GM21723 (cell line): Measurements from ENCODE around the gene CIAO2B.

Experiments
- ATAC-seq: cut with Tn5 transposase; IDR thresholded peaks from one replicate; pipeline ENCODE4 v1.9.1; 2021; ENCODE audit warnings: mild to moderate bottlenecking, moderate library complexity; ENCODE audit not compliant: unreplicated experiment

The CIAO2B gene

GRCh38 chr16:66921729-66922450, 12.3 kb downstream of the CIAO2B start:
- ATAC-seq: no peak

- ATAC-seq: no peak
Observed at GRCh38 chr16:66920924-66921680, 13.1 kb downstream of the CIAO2B start.

- ATAC-seq: no peak
Observed at GRCh38 chr16:66920299-66920590, 14.0 kb downstream of the CIAO2B start.

- no peak for ATAC-seq
Observed at GRCh38 chr16:66919569-66920298, 14.5 kb downstream of the CIAO2B start.

GRCh38 chr16:66918803-66919568, 15.2 kb downstream of the CIAO2B start, which contains the start of gene CDH16:
TSS of gene CDH16 (minus strand) at chr16:66918885. CDS start at chr16:66918065, 820 bp downstream.
- no peak for ATAC-seq

- ATAC-seq: no peak
Observed at GRCh38 chr16:66918355-66918754, 15.8 kb downstream of the CIAO2B start.

GRCh38 chr16:66917741-66918140, 16.5 kb downstream of the CIAO2B start:
- no peak for ATAC-seq

GRCh38 chr16:66916518-66916917, 17.7 kb downstream of the CIAO2B start:
- no peak for ATAC-seq

GRCh38 chr16:66915041-66915440, 19.2 kb downstream of the CIAO2B start:
- ATAC-seq: no peak

GRCh38 chr16:66914541-66914940, 19.7 kb downstream of the CIAO2B start:
- ATAC-seq: no peak

GRCh38 chr16:66913711-66914110, 20.5 kb downstream of the CIAO2B start:
- ATAC-seq: no peak

GRCh38 chr16:66913081-66913480, 21.1 kb downstream of the CIAO2B start:
- no peak for ATAC-seq

GRCh38 chr16:66911801-66912200, 22.4 kb downstream of the CIAO2B start:
- no peak for ATAC-seq

- ATAC-seq: no peak
Observed at GRCh38 chr16:66911112-66911511, 23.1 kb downstream of the CIAO2B start.

GRCh38 chr16:66910175-66910940, 23.8 kb downstream of the CIAO2B start:
- ATAC-seq: no peak

- no peak for ATAC-seq
Observed at GRCh38 chr16:66908762-66909559, 25.2 kb downstream of the CIAO2B start.

GRCh38 chr16:66908116-66908515, 26.1 kb downstream of the CIAO2B start:
- ATAC-seq: no peak

GRCh38 chr16:66906916-66907836, 27.0 kb downstream of the CIAO2B start:
- ATAC-seq: no peak
